Natural killer cell (primary cell): ENCODE results near the gene CALN1. TPM values are rescaled to one million over a fixed set of nuclear protein-coding genes. Genes with fewer than 3 reads are reported as not detected.

Experiments
- ATAC-seq, 3 donors: fragments of 150-1000 bp in 2 of 3; fragments of 200-7000 bp in 1 of 3; cut with Tn5 transposase; 1 replicate in 1 of 3; 2 replicates in 2 of 3; pipeline ENCODE4 v1.10.0; 2021; ENCODE audit warnings: mild to moderate bottlenecking in 2 of 3, moderate library complexity in 2 of 3
- DNase-seq, 2 donors: peaks; one replicate each; pipeline versions ENCODE4 v3.0.0 to v3.0.0-alpha.2; 2013 to 2021; ENCODE audit warnings: mixed read lengths in 1 of 2
- H3K27ac ChIP-seq: one replicate; pipeline ENCODE4 v1.5.1; 2013; ENCODE audit warnings: mild to moderate bottlenecking, low read length
- H3K27me3 ChIP-seq: one replicate; pipeline ENCODE4 v1.6.1; 2013; ENCODE audit warnings: low read length; ENCODE audit not compliant: control insufficient read depth, insufficient read depth
- H3K36me3 ChIP-seq: one replicate; pipeline ENCODE4 v1.6.1; 2013; ENCODE audit warnings: low read length; ENCODE audit not compliant: control insufficient read depth, insufficient read depth
- H3K4me1 ChIP-seq: one replicate; pipeline ENCODE4 v1.6.1; 2013; ENCODE audit warnings: low read length; ENCODE audit not compliant: control insufficient read depth, insufficient read depth
- H3K4me3 ChIP-seq: one replicate; pipeline ENCODE4 v1.5.1; 2013; ENCODE audit warnings: low read length
- H3K9me3 ChIP-seq: one replicate; pipeline ENCODE4 v1.6.1; 2013; ENCODE audit warnings: low read length; ENCODE audit not compliant: control insufficient read depth, insufficient read depth
- H3K27ac Mint-ChIP-seq, 2 donors: one replicate each; pipeline ENCODE4 v1.8.0; 2022; ENCODE audit warnings: mild to moderate bottlenecking in 2 of 2, mixed read lengths in 2 of 2, moderate library complexity in 1 of 2
- H3K27me3 Mint-ChIP-seq, 2 donors: one replicate each; pipeline ENCODE4 v1.8.0; 2022; ENCODE audit warnings: low read depth in 2 of 2, mixed read lengths in 2 of 2
- H3K36me3 Mint-ChIP-seq: one replicate; pipeline ENCODE4 v1.8.0; 2022; ENCODE audit warnings: mixed read lengths
- H3K4me1 Mint-ChIP-seq, 2 donors: one replicate each; pipeline ENCODE4 v1.8.0; 2022; ENCODE audit warnings: mixed read lengths in 2 of 2
- H3K4me3 Mint-ChIP-seq: one replicate; pipeline ENCODE4 v1.8.0; 2022; ENCODE audit warnings: mild to moderate bottlenecking, moderate library complexity, mixed read lengths
- H3K9me3 Mint-ChIP-seq, 2 donors: one replicate each; pipeline ENCODE4 v1.8.0; 2022; ENCODE audit warnings: mixed read lengths in 2 of 2
- CTCF ChIP-seq: fragments of 200-600 bp; IDR thresholded peaks from one replicate; pipeline ENCODE4 v1.8.0; 2022; ENCODE audit warnings: antibody characterized with exemption
- WGBS: methylation state at CpG from one replicate; pipeline ENCODE4 v1.1.7; 2013; ENCODE audit warnings: missing lambda C conversion rate; ENCODE audit not compliant: insufficient coverage; 5-methylcytosine and 5-hydroxymethylcytosine counted together
- intact Hi-C: fragments of 100-400 bp; cut with micrococcal nuclease; formaldehyde crosslinking; loops from one replicate; pipeline ENCODE4 v1.14.2; 2022
- total RNA-seq, 4 donors: library from RNA; stranded (reverse); fragments of 120-200 nt in 1 of 4; gene quantifications; one replicate each; pipeline versions ENCODE4 v1.2.3 to v1.2.4, GENCODE V29; 2013 to 2022

Gene CALN1
- total RNA-seq, 3 donors from 2014 or later (not counting 1 experiment from before 2014, with no cell fraction given): 0.18 TPM; not detected in 2

- Mint-ChIP-seq H3K4me3 (no peak overlapping the region), H3K27ac (no peak overlapping the region), H3K36me3 (no peaks in the 10 kb centered on the region), H3K27me3 (no peaks in the 10 kb centered on the region), H3K9me3 (peaks cover 0 to 3% of the 10 kb centered on the region in 2 donors), H3K4me1 (no peaks in the 10 kb centered on the region)
- Histone ChIP-seq H3K4me3 (no peak overlapping the region), H3K27ac (no peak overlapping the region), H3K4me1 (no peaks in the 10 kb centered on the region), H3K36me3 (no peaks in the 10 kb centered on the region), H3K27me3 (no peaks in the 10 kb centered on the region), H3K9me3 (peaks cover 4% of the 10 kb centered on the region)
- intact Hi-C loops: no loop called here
- ATAC-seq: no peak
- DNase-seq: no peak
- no peak for TF ChIP-seq CTCF
- 94% methylated on average over 11 of the region's 11 CpGs for WGBS
Observed at GRCh38 chr7:72078856-72079255, 333.3 kb downstream of the CALN1 start.

DNA sequence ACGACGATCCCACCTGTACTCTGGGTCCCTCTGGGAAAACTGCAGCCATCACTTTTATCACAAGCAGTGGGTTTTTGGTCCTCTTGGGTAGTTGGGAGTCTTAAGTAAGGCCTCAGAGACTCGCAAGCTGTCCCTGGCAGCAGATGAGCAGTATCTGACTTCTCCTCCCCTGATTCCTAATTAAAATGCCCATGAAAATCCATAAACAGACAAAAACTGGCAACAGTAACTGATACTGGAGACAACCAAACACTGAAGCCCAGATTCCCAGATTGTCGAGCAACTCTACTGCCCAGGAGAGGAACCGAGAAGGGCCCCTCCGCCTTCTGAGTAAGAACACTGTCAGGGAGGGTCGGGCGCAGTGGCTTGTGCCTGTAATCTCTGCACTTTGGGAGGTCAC lies 333.8 kb downstream of the CALN1 start:
- no peaks in the 10 kb centered on the region for H3K27me3 Mint-ChIP-seq
- Histone ChIP-seq H3K36me3 (no peaks in the 10 kb centered on the region), H3K9me3 (peaks cover 4% of the 10 kb centered on the region), H3K4me3 (no peak overlapping the region), H3K4me1 (no peaks in the 10 kb centered on the region), H3K27ac (no peak overlapping the region), H3K27me3 (no peaks in the 10 kb centered on the region)
- TF ChIP-seq CTCF: no peak
- H3K27ac Mint-ChIP-seq: no peak overlapping the region
- no peak for ATAC-seq
- DNase-seq: no peak
- no peaks in the 10 kb centered on the region for H3K4me1 Mint-ChIP-seq
- H3K9me3 Mint-ChIP-seq: peaks cover 0 to 3% of the 10 kb centered on the region in 2 donors
- no peaks in the 10 kb centered on the region for H3K36me3 Mint-ChIP-seq
- intact Hi-C loops: no loop called here
- no peak overlapping the region for H3K4me3 Mint-ChIP-seq
- 97% methylated on average over 8 of the region's 8 CpGs for WGBS

DNA sequence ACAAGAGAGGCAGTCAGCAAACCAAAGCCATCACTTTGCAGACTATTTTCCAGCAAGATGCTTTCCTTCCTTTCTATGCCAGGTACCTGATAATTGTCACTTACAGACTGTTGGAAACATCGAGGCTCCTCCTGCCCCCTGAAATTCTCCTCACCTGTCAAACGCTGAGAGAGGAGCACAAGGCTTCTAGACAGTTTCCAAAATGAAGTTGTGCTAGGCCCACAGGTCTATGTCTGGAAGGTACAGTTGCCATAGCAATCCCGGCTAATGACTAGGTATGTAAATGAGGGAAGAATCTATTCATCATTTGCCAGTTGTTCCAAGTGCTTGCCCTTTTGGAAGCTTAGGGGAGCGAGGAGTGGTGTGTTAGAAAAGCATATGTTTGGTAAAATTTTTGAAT lies 334.4 kb downstream of the CALN1 start:
- peaks cover 0 to 3% of the 10 kb centered on the region in 2 donors for H3K9me3 Mint-ChIP-seq

More for the DNA sequence above, 334.4 kb downstream of the CALN1 start:
- H3K27ac Mint-ChIP-seq: no peak overlapping the region
- DNase-seq (no peak), ATAC-seq (no peak)
- H3K27me3 Mint-ChIP-seq: no peaks in the 10 kb centered on the region
- Histone ChIP-seq H3K27me3 (no peaks in the 10 kb centered on the region), H3K4me1 (no peaks in the 10 kb centered on the region), H3K4me3 (no peak overlapping the region), H3K27ac (no peak overlapping the region), H3K36me3 (no peaks in the 10 kb centered on the region), H3K9me3 (peaks cover 4% of the 10 kb centered on the region)
- H3K4me3 Mint-ChIP-seq: no peak overlapping the region
- intact Hi-C loops: no loop called here
- H3K4me1 Mint-ChIP-seq: no peaks in the 10 kb centered on the region
- no peak for TF ChIP-seq CTCF
- 77% methylated on average over 4 of the region's 4 CpGs for WGBS
- no peaks in the 10 kb centered on the region for H3K36me3 Mint-ChIP-seq
